HCT116 (cell line): ENCODE data around the gene HOXA7.

Source experiments
- CEBPB ChIP-seq: IDR thresholded peaks from 2 replicates; pipeline ENCODE4 v1.6.1; 2012; ENCODE audit warnings: low read depth
- EZH2 ChIP-seq: fragments of 200-600 bp; sonication (generic); IDR thresholded peaks from 2 replicates; pipeline ENCODE4 v1.6.1; 2017; ENCODE audit warnings: antibody characterized with exemption, mixed run types
- EZH2phosphoT487 ChIP-seq: fragments of 200-600 bp; IDR thresholded peaks from 2 replicates; pipeline ENCODE4 v1.6.1; 2018; ENCODE audit warnings: antibody characterized with exemption, borderline replicate concordance
- POLR2A ChIP-seq: IDR thresholded peaks from 2 replicates; pipeline ENCODE4 v1.7.0; 2011; ENCODE audit warnings: borderline replicate concordance; ENCODE audit not compliant: insufficient read depth, insufficient read length; ENCODE audit errors: extremely low read depth
- POLR2AphosphoS5 ChIP-seq: IDR thresholded peaks from 2 replicates; pipeline ENCODE4 v1.6.1; 2011; ENCODE audit warnings: mild to moderate bottlenecking, low read depth, low read length, moderate library complexity
- RAD21 ChIP-seq: IDR thresholded peaks from 2 replicates; pipeline ENCODE4 v1.6.1; 2012; ENCODE audit warnings: low read depth, mild to moderate bottlenecking
- TCF7L2 ChIP-seq: IDR thresholded peaks from 2 replicates; pipeline ENCODE4 v1.7.0; 2011; ENCODE audit warnings: borderline replicate concordance, inconsistent platforms; ENCODE audit not compliant: insufficient read depth, insufficient read length; ENCODE audit errors: extremely low read depth
- YY1 ChIP-seq: IDR thresholded peaks from 2 replicates; pipeline ENCODE4 v1.6.1; 2011; ENCODE audit warnings: low read length, low read depth, moderate library complexity, mild to moderate bottlenecking; ENCODE audit not compliant: insufficient replicate concordance; ENCODE audit errors: extremely low read depth
- ZNF274 ChIP-seq: fragments of 200-500 bp; sonication (Bioruptor generic); IDR thresholded peaks from 2 replicates; pipeline ENCODE4 v1.6.1; 2014; ENCODE audit warnings: mild to moderate bottlenecking, low read depth, low read length, inconsistent platforms
- TF ChIP-seq, protein P1 (sequence below), 3 experiments: fragments of 200-600 bp in 1 of 3; sonication (generic) in 1 of 3; IDR thresholded peaks in 2 of 3; conservative IDR thresholded peaks in 1 of 3; 2 replicates each; pipeline ENCODE4 v1.5.1; 2012 to 2017; ENCODE audit warnings: low read depth in 2 of 3, low read length in 2 of 3, antibody characterized with exemption in 1 of 3, borderline replicate concordance in 1 of 3, control low read depth in 1 of 3, mild to moderate bottlenecking in 1 of 3, mixed read lengths in 1 of 3, mixed run types in 1 of 3, moderate library complexity in 1 of 3; ENCODE audit not compliant: insufficient read depth in 1 of 3
- TF ChIP-seq, protein P2 (sequence below): IDR thresholded peaks from 2 replicates; pipeline ENCODE4 v1.6.1; 2012; ENCODE audit warnings: low read depth
- TF ChIP-seq, protein P3 (sequence below): IDR thresholded peaks from 2 replicates; pipeline ENCODE4 v1.6.1; 2011; ENCODE audit warnings: mild to moderate bottlenecking, low read length, moderate library complexity; ENCODE audit not compliant: insufficient replicate concordance; ENCODE audit errors: extremely low read depth

DNA sequence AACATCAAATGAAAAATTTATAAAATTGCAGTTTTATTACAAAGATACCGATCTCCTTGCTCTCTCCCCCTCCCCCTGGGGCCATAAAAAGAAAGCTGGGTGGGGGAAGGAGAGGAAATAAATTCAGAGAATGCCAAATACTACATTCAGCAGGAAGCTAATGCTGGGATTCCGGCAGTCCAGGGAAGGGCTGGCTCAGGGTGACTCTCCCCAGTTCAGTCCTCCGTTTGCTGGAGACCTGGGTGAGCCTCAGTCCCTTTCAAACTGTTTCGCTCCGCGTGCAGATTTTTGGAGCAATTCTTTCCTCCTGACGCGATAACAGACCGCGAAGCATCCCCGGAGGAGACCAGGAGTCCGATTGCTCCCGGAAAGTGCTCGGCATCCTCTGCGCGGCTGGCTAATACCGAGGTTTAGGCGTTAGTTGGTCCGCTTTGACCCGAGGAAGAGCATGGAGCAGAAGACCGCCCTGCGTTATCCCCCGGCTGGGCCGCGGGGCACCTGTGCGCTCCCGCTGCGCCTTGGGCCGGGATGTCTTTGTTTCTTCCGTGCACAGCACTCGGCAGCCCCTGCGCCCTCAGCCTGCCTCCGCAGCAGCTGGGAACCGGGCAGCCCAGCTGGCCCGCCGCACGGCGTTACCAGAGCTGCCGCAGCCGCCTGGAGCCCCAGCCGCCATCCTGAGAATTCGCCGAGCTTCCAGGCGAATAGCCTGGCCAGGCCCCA is 50.1 kb downstream of the HOXA7 start:
- no peak for TF ChIP-seq POLR2A
- TF ChIP-seq, protein P1, sequence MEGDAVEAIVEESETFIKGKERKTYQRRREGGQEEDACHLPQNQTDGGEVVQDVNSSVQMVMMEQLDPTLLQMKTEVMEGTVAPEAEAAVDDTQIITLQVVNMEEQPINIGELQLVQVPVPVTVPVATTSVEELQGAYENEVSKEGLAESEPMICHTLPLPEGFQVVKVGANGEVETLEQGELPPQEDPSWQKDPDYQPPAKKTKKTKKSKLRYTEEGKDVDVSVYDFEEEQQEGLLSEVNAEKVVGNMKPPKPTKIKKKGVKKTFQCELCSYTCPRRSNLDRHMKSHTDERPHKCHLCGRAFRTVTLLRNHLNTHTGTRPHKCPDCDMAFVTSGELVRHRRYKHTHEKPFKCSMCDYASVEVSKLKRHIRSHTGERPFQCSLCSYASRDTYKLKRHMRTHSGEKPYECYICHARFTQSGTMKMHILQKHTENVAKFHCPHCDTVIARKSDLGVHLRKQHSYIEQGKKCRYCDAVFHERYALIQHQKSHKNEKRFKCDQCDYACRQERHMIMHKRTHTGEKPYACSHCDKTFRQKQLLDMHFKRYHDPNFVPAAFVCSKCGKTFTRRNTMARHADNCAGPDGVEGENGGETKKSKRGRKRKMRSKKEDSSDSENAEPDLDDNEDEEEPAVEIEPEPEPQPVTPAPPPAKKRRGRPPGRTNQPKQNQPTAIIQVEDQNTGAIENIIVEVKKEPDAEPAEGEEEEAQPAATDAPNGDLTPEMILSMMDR (IDR thresholded peaks at IDR 0.05 in 2 of 3, conservative IDR thresholded peaks at IDR 0.05 in 1 of 3; ENCODE audit: borderline replicate concordance in 1 of 3, insufficient read depth in 1 of 3, low read depth in 2 of 3, low read length in 2 of 3) = no peak
- TF ChIP-seq ZNF274 = no peak
- no peak for TF ChIP-seq EZH2phosphoT487
- TF ChIP-seq, protein P2, sequence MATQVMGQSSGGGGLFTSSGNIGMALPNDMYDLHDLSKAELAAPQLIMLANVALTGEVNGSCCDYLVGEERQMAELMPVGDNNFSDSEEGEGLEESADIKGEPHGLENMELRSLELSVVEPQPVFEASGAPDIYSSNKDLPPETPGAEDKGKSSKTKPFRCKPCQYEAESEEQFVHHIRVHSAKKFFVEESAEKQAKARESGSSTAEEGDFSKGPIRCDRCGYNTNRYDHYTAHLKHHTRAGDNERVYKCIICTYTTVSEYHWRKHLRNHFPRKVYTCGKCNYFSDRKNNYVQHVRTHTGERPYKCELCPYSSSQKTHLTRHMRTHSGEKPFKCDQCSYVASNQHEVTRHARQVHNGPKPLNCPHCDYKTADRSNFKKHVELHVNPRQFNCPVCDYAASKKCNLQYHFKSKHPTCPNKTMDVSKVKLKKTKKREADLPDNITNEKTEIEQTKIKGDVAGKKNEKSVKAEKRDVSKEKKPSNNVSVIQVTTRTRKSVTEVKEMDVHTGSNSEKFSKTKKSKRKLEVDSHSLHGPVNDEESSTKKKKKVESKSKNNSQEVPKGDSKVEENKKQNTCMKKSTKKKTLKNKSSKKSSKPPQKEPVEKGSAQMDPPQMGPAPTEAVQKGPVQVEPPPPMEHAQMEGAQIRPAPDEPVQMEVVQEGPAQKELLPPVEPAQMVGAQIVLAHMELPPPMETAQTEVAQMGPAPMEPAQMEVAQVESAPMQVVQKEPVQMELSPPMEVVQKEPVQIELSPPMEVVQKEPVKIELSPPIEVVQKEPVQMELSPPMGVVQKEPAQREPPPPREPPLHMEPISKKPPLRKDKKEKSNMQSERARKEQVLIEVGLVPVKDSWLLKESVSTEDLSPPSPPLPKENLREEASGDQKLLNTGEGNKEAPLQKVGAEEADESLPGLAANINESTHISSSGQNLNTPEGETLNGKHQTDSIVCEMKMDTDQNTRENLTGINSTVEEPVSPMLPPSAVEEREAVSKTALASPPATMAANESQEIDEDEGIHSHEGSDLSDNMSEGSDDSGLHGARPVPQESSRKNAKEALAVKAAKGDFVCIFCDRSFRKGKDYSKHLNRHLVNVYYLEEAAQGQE = no peak
- no peak for TF ChIP-seq RAD21
- no peak for TF ChIP-seq EZH2
- TF ChIP-seq, protein P3, sequence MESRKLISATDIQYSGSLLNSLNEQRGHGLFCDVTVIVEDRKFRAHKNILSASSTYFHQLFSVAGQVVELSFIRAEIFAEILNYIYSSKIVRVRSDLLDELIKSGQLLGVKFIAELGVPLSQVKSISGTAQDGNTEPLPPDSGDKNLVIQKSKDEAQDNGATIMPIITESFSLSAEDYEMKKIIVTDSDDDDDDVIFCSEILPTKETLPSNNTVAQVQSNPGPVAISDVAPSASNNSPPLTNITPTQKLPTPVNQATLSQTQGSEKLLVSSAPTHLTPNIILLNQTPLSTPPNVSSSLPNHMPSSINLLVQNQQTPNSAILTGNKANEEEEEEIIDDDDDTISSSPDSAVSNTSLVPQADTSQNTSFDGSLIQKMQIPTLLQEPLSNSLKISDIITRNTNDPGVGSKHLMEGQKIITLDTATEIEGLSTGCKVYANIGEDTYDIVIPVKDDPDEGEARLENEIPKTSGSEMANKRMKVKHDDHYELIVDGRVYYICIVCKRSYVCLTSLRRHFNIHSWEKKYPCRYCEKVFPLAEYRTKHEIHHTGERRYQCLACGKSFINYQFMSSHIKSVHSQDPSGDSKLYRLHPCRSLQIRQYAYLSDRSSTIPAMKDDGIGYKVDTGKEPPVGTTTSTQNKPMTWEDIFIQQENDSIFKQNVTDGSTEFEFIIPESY = no peak
- TF ChIP-seq YY1 = no peak
- TF ChIP-seq CEBPB = no peak
- no peak for TF ChIP-seq TCF7L2
- TF ChIP-seq POLR2AphosphoS5 = no peak
